WTC11 (cell line): Measurements from ENCODE around the gene CRKL. TPM values are rescaled to one million over a fixed set of nuclear protein-coding genes. Genes with fewer than 3 reads are reported as not detected.

Source experiments
- ATAC-seq: fragments of 200-7000 bp; cut with Tn5 transposase; 2 replicates; pipeline ENCODE4 v1.10.0; 2021; ENCODE audit warnings: mild to moderate bottlenecking, moderate library complexity
- CTCF ChIA-PET: fragments of 300-600 bp; sonication (Branson Sonifier 250); formaldehyde crosslinking; loops from one replicate; lab custom pipeline; 2021; ENCODE audit warnings: antibody characterized with exemption; lab: Charles Lee
- POLR2A ChIA-PET: fragments of 350-600 bp; sonication (Branson Sonifier 250); formaldehyde crosslinking; loops from one replicate; lab custom pipeline; 2021; ENCODE audit warnings: antibody characterized with exemption; lab: Charles Lee
- DNase-seq: peaks from one replicate; pipeline ENCODE4 v3.0.0; 2021; ENCODE audit warnings: low spot score
- H3K27ac Mint-ChIP-seq: 2 replicates; pipeline ENCODE4 v1.8.0; 2021; ENCODE audit warnings: mixed read lengths
- H3K27me3 Mint-ChIP-seq: 2 replicates; pipeline ENCODE4 v1.8.0; 2021; ENCODE audit warnings: low read depth, mild to moderate bottlenecking, moderate library complexity, mixed read lengths
- H3K36me3 Mint-ChIP-seq: 2 replicates; pipeline ENCODE4 v1.8.0; 2021; ENCODE audit warnings: mixed read lengths
- H3K4me1 Mint-ChIP-seq: 2 replicates; pipeline ENCODE4 v1.8.0; 2022; ENCODE audit warnings: mixed read lengths
- H3K4me3 Mint-ChIP-seq: 2 replicates; pipeline ENCODE4 v1.8.0; 2021; ENCODE audit warnings: mild to moderate bottlenecking, moderate library complexity, mixed read lengths
- H3K9me3 Mint-ChIP-seq: 2 replicates; pipeline ENCODE4 v1.8.0; 2021; ENCODE audit warnings: mixed read lengths
- ATF1 ChIP-seq: sonication (generic); formaldehyde crosslinking; IDR thresholded peaks from 2 replicates; pipeline ENCODE4 v1.8.1; 2023; ENCODE audit warnings: mild to moderate bottlenecking, moderate library complexity, missing genetic modification reagents
- ESRRA ChIP-seq: sonication (generic); formaldehyde crosslinking; IDR thresholded peaks from 2 replicates; pipeline ENCODE4 v1.8.1; 2022; ENCODE audit warnings: mild to moderate bottlenecking, missing genetic modification reagents, borderline replicate concordance
- FOXP1 ChIP-seq: sonication (generic); formaldehyde crosslinking; IDR thresholded peaks from 2 replicates; pipeline ENCODE4 v1.8.0; 2022; ENCODE audit warnings: missing genetic modification reagents, mild to moderate bottlenecking, moderate library complexity, borderline replicate concordance
- HMGA2 ChIP-seq: fragments of 250-450 bp; sonication (Bioruptor Pico); IDR thresholded peaks from 2 replicates; pipeline ENCODE4 v1.4.0; 2021; ENCODE audit warnings: mild to moderate bottlenecking, moderate library complexity
- JAZF1 ChIP-seq: fragments of 250-450 bp; sonication (Bioruptor Pico); IDR thresholded peaks from 2 replicates; pipeline ENCODE4 v1.9.0; 2021; ENCODE audit warnings: moderate library complexity, mild to moderate bottlenecking, inconsistent platforms
- JUN ChIP-seq: sonication (generic); formaldehyde crosslinking; IDR thresholded peaks from 2 replicates; pipeline ENCODE4 v1.8.0; 2023; ENCODE audit warnings: mild to moderate bottlenecking, missing genetic modification reagents
- KAT7 ChIP-seq: sonication (generic); formaldehyde crosslinking; IDR thresholded peaks from 2 replicates; pipeline ENCODE4 v1.8.1; 2023; ENCODE audit warnings: missing genetic modification reagents, mild to moderate bottlenecking, borderline replicate concordance
- OVOL2 ChIP-seq: fragments of 250-450 bp; sonication (Bioruptor Pico); IDR thresholded peaks from 2 replicates; pipeline ENCODE4 v1.9.0; 2021; ENCODE audit warnings: mild to moderate bottlenecking, borderline replicate concordance
- RORB ChIP-seq: fragments of 250-450 bp; sonication (Bioruptor Pico); IDR thresholded peaks from 2 replicates; pipeline ENCODE4 v1.9.0; 2021; ENCODE audit warnings: mild to moderate bottlenecking
- SMAD4 ChIP-seq: sonication (generic); formaldehyde crosslinking; IDR thresholded peaks from 2 replicates; pipeline ENCODE4 v1.8.0; 2022; ENCODE audit warnings: mild to moderate bottlenecking, missing genetic modification reagents
- ZNF138 ChIP-seq: sonication (generic); formaldehyde crosslinking; conservative IDR thresholded peaks from 2 replicates; pipeline ENCODE4 v1.8.1; 2022; ENCODE audit warnings: mild to moderate bottlenecking, moderate library complexity, missing genetic modification reagents
- total RNA-seq: library from RNA; stranded (reverse); gene quantifications from 3 replicates; pipeline ENCODE4 v1.2.3, GENCODE V29; 2021
- TF ChIP-seq, protein P1 (sequence below): sonication (generic); formaldehyde crosslinking; IDR thresholded peaks from 2 replicates; pipeline ENCODE4 v1.8.1; 2022; ENCODE audit warnings: mild to moderate bottlenecking, missing genetic modification reagents, moderate library complexity, borderline replicate concordance
- TF ChIP-seq, protein P2 (sequence below): fragments of 250-450 bp; sonication (Bioruptor Pico); conservative IDR thresholded peaks from 2 replicates; pipeline ENCODE4 v1.9.0; 2021; ENCODE audit warnings: mild to moderate bottlenecking
- TF ChIP-seq, protein P3 (sequence below): sonication (generic); formaldehyde crosslinking; IDR thresholded peaks from 2 replicates; pipeline ENCODE4 v1.8.1; 2023; ENCODE audit warnings: mild to moderate bottlenecking, missing genetic modification reagents, borderline replicate concordance
- TF ChIP-seq, protein P4 (sequence below): fragments of 250-450 bp; sonication (Bioruptor Pico); IDR thresholded peaks from 2 replicates; pipeline ENCODE4 v1.9.0; 2021; ENCODE audit warnings: moderate library complexity, mild to moderate bottlenecking, inconsistent platforms, borderline replicate concordance
- TF ChIP-seq, protein P5 (sequence below): sonication (generic); formaldehyde crosslinking; IDR thresholded peaks from 2 replicates; pipeline ENCODE4 v1.8.0; 2022; ENCODE audit warnings: mild to moderate bottlenecking, missing genetic modification reagents
- TF ChIP-seq, protein P6 (sequence below): sonication (generic); formaldehyde crosslinking; IDR thresholded peaks from 2 replicates; pipeline ENCODE4 v1.8.0; 2022; ENCODE audit warnings: mild to moderate bottlenecking, missing genetic modification reagents

The CRKL gene
- total RNA-seq, 1 experiment from 2014 or later: 114 TPM

DNA sequence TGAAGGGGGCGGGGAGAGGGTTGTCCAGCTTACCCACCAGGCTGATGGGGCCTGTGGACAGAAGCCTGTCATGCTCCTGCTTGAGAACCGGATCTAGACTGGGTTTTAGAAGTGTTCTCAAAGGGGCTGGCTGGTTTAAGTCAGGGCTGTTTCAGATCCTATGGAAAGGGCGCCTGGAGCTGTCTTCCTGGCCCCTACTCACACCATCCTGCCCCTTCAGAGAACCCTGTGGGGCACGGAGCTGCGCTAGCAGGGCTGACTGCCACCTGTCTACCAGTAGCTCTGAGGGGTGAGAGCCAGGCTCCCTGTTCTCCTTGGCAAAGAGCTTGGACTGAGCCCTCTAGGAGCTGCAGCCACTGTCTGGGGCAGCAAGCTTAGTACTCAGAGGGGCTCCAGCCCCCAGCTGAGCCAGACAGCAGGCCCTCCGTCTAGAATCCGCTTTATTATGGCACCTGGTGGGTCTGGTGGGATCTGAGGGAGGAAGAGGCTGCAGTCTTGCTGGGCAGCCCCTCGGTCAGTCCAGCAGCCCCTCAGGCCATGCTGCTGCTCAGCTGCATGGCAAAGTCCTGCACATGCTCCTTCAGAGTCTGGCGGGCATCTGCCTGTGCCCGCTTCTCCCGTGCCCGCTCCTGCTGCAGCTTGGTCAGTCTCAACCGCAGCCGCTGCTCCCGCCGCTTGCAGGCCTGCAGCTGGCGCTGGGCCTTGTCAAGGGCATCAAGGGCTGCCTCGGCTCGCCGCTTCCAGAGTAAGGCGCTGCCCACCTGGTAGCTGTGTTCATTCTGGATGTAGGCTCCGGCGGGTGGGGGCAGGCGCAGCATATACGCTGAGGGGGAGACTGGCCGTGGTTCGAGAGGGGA, 82.4 kb downstream of the CRKL start (continued):
- no peak for TF ChIP-seq ATF1
- TF ChIP-seq, protein P1, sequence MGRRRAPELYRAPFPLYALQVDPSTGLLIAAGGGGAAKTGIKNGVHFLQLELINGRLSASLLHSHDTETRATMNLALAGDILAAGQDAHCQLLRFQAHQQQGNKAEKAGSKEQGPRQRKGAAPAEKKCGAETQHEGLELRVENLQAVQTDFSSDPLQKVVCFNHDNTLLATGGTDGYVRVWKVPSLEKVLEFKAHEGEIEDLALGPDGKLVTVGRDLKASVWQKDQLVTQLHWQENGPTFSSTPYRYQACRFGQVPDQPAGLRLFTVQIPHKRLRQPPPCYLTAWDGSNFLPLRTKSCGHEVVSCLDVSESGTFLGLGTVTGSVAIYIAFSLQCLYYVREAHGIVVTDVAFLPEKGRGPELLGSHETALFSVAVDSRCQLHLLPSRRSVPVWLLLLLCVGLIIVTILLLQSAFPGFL: no peak
- TF ChIP-seq, protein P2, sequence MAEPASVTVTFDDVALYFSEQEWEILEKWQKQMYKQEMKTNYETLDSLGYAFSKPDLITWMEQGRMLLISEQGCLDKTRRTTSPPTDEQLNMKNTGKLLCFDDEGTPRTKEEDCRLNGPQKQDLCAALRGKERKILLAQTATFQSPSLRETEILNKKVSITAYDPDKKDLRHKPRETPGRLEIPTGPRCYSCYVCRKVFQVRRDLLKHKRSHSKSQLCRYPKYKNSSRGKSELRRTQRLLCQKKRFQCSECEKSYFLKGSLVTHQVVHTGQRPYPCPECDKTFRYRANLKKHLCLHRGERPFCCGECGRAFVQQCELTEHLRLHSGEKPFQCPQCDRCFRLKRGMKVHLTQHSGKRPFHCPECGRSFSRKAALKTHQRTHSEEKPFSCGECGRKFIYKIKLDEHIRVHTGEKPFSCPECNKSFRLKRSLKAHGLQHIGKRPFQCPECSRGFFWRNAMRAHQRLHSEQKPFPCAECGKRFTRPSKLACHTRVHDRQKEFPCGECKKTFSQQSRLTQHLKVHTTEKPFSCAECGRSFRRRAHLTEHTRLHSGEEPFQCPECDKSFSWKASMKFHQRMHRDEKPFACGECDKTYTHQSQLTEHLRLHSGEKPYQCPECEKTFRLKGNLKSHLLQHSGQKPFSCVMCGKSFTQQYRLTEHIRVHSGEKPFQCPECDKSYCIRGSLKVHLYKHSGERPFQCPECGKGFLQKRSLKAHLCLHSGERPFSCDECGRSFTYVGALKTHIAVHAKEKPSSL (CRISPR knock-in tag): no peak
- no peak for TF ChIP-seq OVOL2 (CRISPR knock-in tag)
- TF ChIP-seq, all 79 proteins: peak for 0

DNA sequence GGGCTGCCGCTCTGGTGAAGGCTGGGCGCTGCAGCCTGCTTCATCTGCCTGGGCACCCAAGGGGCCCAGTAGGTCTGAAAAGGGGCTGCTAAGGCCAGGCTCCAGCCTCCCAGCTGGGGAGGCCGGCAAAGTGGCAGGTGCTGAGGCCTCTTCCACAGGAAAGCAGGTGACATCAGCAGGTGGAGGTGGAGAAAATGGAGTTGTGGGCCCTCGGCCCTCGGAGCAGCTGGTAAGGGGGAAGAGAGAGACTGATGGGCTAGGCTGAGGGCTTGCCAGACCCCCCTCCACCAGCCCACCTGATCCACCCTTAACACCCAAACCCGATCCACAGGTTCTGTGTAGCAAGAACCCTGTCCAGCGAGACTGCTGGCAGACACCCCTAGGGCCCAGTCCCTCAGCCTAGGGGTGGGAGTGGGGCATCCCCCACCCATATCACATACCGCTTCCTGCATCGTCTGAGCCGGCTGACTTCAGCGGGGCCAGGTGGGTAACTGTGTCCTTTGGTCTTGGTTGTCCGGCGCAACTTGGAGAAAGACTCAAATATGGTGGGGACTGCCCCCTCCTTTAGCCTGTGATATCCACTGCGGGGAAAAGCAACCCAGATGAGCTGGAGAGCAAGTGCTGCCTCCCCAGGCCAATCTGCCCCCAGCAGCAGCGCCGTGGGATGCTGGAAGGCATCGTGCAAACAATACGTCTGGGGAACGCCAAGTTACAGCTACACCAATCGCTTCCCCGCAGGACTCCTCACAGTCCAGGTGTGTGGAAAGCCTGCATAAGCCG, 83.2 kb downstream of the CRKL start:
- H3K4me3 Mint-ChIP-seq: peak overlapping the region; percentile 87
- POLR2A ChIA-PET: interaction anchor here (0.6 to 1.4 kb wide), 3 partner anchors 11 to 167 kb away, joined by 3 to 10 read pairs (median 3); partner anchors contain the start of gene LZTR1
- H3K4me1 Mint-ChIP-seq: peaks cover 18% of the 10 kb centered on the region
- no peaks in the 10 kb centered on the region for H3K9me3 Mint-ChIP-seq
- no peaks in the 10 kb centered on the region for H3K36me3 Mint-ChIP-seq
- DNase-seq (no peak), ATAC-seq (no peak)
- CTCF ChIA-PET: interaction anchor here (0.8 to 1.2 kb wide), 4 partner anchors 18 to 83 kb away, joined by 3 read pairs; partner anchors contain the start of genes CRKL and LZTR1
- no peak overlapping the region for H3K27ac Mint-ChIP-seq
- TF ChIP-seq KAT7 (CRISPR knock-in tag) (no peak), RORB (CRISPR knock-in tag) (no peak), ZNF138 (CRISPR knock-in tag) (no peak), HMGA2 (CRISPR knock-in tag) (no peak), ESRRA (CRISPR knock-in tag) (no peak), JUN (no peak), SMAD4 (CRISPR knock-in tag) (no peak), FOXP1 (CRISPR knock-in tag) (no peak), JAZF1 (CRISPR knock-in tag) (no peak)
- TF ChIP-seq, protein P3, sequence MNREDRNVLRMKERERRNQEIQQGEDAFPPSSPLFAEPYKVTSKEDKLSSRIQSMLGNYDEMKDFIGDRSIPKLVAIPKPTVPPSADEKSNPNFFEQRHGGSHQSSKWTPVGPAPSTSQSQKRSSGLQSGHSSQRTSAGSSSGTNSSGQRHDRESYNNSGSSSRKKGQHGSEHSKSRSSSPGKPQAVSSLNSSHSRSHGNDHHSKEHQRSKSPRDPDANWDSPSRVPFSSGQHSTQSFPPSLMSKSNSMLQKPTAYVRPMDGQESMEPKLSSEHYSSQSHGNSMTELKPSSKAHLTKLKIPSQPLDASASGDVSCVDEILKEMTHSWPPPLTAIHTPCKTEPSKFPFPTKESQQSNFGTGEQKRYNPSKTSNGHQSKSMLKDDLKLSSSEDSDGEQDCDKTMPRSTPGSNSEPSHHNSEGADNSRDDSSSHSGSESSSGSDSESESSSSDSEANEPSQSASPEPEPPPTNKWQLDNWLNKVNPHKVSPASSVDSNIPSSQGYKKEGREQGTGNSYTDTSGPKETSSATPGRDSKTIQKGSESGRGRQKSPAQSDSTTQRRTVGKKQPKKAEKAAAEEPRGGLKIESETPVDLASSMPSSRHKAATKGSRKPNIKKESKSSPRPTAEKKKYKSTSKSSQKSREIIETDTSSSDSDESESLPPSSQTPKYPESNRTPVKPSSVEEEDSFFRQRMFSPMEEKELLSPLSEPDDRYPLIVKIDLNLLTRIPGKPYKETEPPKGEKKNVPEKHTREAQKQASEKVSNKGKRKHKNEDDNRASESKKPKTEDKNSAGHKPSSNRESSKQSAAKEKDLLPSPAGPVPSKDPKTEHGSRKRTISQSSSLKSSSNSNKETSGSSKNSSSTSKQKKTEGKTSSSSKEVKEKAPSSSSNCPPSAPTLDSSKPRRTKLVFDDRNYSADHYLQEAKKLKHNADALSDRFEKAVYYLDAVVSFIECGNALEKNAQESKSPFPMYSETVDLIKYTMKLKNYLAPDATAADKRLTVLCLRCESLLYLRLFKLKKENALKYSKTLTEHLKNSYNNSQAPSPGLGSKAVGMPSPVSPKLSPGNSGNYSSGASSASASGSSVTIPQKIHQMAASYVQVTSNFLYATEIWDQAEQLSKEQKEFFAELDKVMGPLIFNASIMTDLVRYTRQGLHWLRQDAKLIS (CRISPR knock-in tag): no peak
- TF ChIP-seq, protein P4, sequence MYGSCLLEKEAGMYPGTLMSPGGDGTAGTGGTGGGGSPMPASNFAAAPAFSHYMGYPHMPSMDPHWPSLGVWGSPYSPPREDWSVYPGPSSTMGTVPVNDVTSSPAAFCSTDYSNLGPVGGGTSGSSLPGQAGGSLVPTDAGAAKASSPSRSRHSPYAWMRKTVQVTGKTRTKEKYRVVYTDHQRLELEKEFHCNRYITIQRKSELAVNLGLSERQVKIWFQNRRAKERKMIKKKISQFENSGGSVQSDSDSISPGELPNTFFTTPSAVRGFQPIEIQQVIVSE: no peak
- TF ChIP-seq, protein P5, sequence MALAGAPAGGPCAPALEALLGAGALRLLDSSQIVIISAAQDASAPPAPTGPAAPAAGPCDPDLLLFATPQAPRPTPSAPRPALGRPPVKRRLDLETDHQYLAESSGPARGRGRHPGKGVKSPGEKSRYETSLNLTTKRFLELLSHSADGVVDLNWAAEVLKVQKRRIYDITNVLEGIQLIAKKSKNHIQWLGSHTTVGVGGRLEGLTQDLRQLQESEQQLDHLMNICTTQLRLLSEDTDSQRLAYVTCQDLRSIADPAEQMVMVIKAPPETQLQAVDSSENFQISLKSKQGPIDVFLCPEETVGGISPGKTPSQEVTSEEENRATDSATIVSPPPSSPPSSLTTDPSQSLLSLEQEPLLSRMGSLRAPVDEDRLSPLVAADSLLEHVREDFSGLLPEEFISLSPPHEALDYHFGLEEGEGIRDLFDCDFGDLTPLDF (CRISPR knock-in tag): no peak
- TF ChIP-seq, protein P6, sequence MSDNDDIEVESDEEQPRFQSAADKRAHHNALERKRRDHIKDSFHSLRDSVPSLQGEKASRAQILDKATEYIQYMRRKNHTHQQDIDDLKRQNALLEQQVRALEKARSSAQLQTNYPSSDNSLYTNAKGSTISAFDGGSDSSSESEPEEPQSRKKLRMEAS: no peak
- no peaks in the 10 kb centered on the region for H3K27me3 Mint-ChIP-seq
